ENCODE measurements around the gene LYPLA2.

DNA sequence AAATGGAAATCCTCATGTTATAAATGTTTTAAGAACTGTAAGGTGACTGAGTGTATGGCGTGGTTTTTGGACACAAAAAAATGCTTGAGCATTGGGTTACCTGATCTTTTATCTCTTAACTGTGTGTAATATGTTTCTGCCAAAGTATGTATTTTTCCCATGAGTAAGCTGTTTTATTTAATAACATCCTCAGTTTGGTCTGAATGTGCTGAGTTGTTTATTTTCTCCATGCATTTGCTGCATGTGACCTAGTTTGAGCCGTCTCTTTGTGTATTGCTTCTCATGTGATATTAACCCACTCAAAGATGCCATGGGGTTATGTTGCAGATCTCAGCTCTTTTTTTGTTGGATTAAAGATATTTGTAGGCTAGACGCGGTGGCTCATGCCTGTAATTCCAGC, 6.1 kb upstream of the LYPLA2 start:
- TF ChIP-seq EZH2 (IDR thresholded peaks at IDR 0.05; ENCODE audit: borderline replicate concordance, insufficient read depth, low read depth, low read length, poor library complexity, severe bottlenecking) (no peak), CTCF (IDR thresholded peaks at IDR 0.05) (no peak)
